Endothelial cell of umbilical vein (primary cell): Measurements from ENCODE around the gene RSPH3. TPM values are rescaled to one million over a fixed set of nuclear protein-coding genes. Genes with fewer than 3 reads are reported as not detected.

Experiments
- BruUV-seq: library from RNA; stranded (reverse); fragments of 400-500 nt; replicated peaks from 2 replicates; lab custom pipeline; 2021; lab: Mats Ljungman, UMichigan
- CTCF ChIA-PET: fragments of 300-600, 350-600 bp; sonication (Branson Sonifier 250); formaldehyde crosslinking; loops from one replicate; lab custom pipeline; 2021; ENCODE audit warnings: antibody characterized with exemption, inconsistent platforms; lab: Charles Lee
- POLR2A ChIA-PET: fragments of 300-600, 350-600 bp; sonication (Branson Sonifier 250); formaldehyde crosslinking; loops from one replicate; lab custom pipeline; 2021; ENCODE audit warnings: antibody characterized with exemption, inconsistent platforms; lab: Charles Lee
- DNase-seq: peaks from one replicate; pipeline ENCODE4 v3.0.0-alpha.2; 2011; ENCODE audit warnings: low read depth, low spot score
- FAIRE-seq: peaks from 2 replicates; lab custom pipeline; 2011; peaks lifted over from hg19 to GRCh38; lab: Jason Lieb, UNC
- H2AFZ ChIP-seq: 2 replicates; pipeline ENCODE4 v1.6.0; 2012; ENCODE audit warnings: low read depth, low read length, control low read depth, inconsistent platforms
- H3K27ac ChIP-seq: 2 replicates; pipeline ENCODE4 v1.5.1; 2011; ENCODE audit warnings: low read depth, mild to moderate bottlenecking, control low read depth, low read length, moderate library complexity; ENCODE audit not compliant: insufficient read depth
- H3K27me3 ChIP-seq, 2 experiments: 2 replicates each; pipeline versions ENCODE4 v1.6.0 to v1.6.1; 2011; ENCODE audit warnings: low read length in 2 of 2, mixed read lengths in 1 of 2; ENCODE audit not compliant: control insufficient read depth in 2 of 2, insufficient read depth in 2 of 2
- H3K36me3 ChIP-seq, 2 experiments: 2 replicates in 1 of 2; 3 replicates in 1 of 2; pipeline ENCODE4 v1.5.1; 2011; ENCODE audit warnings: low read length in 2 of 2, mild to moderate bottlenecking in 1 of 2, moderate library complexity in 1 of 2; ENCODE audit not compliant: control insufficient read depth in 2 of 2, insufficient read depth in 2 of 2; ENCODE audit errors: extremely low read depth in 1 of 2
- H3K4me1 ChIP-seq: 3 replicates; pipeline ENCODE4 v1.5.1; 2011; ENCODE audit warnings: mild to moderate bottlenecking, low read length; ENCODE audit not compliant: control insufficient read depth, insufficient read depth; ENCODE audit errors: extremely low read depth
- H3K4me2 ChIP-seq: 2 replicates; pipeline ENCODE4 v1.6.1; 2011; ENCODE audit warnings: low read length, control low read depth, mixed read lengths; ENCODE audit not compliant: insufficient read depth
- H3K4me3 ChIP-seq, 3 experiments: fragments of 200-600 bp in 1 of 3; sonication (generic), shearing (Covaris generic) in 1 of 3; replicated peaks in 1 of 3; 2 replicates each; pipeline ENCODE4 v1.5.1; 2011 to 2016; ENCODE audit warnings: control low read depth in 3 of 3, low read length in 3 of 3, mild to moderate bottlenecking in 2 of 3, inconsistent platforms in 1 of 3, low read depth in 1 of 3, moderate library complexity in 1 of 3; ENCODE audit not compliant: insufficient read depth in 1 of 3
- H3K79me2 ChIP-seq: 2 replicates; pipeline ENCODE4 v1.6.0; 2012; ENCODE audit warnings: low read length, inconsistent platforms; ENCODE audit not compliant: control insufficient read depth, insufficient read depth
- H3K9ac ChIP-seq: replicated peaks from 2 replicates; pipeline ENCODE3; 2011; ENCODE audit warnings: low read length, control low read depth; ENCODE audit not compliant: insufficient read depth; ENCODE audit errors: extremely low read depth
- H3K9me1 ChIP-seq: replicated peaks from 3 replicates; pipeline ENCODE4 v1.6.0; 2011; ENCODE audit warnings: mild to moderate bottlenecking, low read length; ENCODE audit not compliant: control insufficient read depth, insufficient read depth; ENCODE audit errors: extremely low read depth
- H3K9me3 ChIP-seq: replicated peaks from 2 replicates; pipeline ENCODE4 v1.5.1; 2012; ENCODE audit warnings: low read length, inconsistent platforms; ENCODE audit not compliant: control insufficient read depth, insufficient read depth
- H4K20me1 ChIP-seq: replicated peaks from 2 replicates; pipeline ENCODE3; 2011; ENCODE audit warnings: mild to moderate bottlenecking, low read length; ENCODE audit not compliant: control insufficient read depth, insufficient read depth; ENCODE audit errors: extremely low read depth
- EZH2 ChIP-seq: IDR thresholded peaks from 2 replicates; pipeline ENCODE4 v1.6.1; 2012; ENCODE audit warnings: borderline replicate concordance, low read depth, mild to moderate bottlenecking, moderate library complexity, low read length, inconsistent platforms; ENCODE audit not compliant: severe bottlenecking
- FOS ChIP-seq: IDR thresholded peaks from 2 replicates; pipeline ENCODE4 v1.6.1; 2011; ENCODE audit warnings: mild to moderate bottlenecking, low read length, moderate library complexity, borderline replicate concordance; ENCODE audit not compliant: insufficient read depth
- GATA2 ChIP-seq: IDR thresholded peaks from 2 replicates; pipeline ENCODE4 v1.7.0; 2011; ENCODE audit warnings: low read depth, mild to moderate bottlenecking, moderate library complexity, mixed read lengths, low read length; ENCODE audit not compliant: insufficient read length, insufficient read depth
- JUN ChIP-seq: IDR thresholded peaks from 2 replicates; pipeline ENCODE4 v1.6.1; 2011; ENCODE audit warnings: borderline replicate concordance, low read depth; ENCODE audit not compliant: insufficient read length, insufficient read depth
- MAX ChIP-seq: IDR thresholded peaks from 2 replicates; pipeline ENCODE4 v1.6.1; 2011; ENCODE audit not compliant: insufficient read depth, insufficient read length
- MYC ChIP-seq: IDR thresholded peaks from one replicate; pipeline ENCODE4 v1.6.1; 2011; ENCODE audit warnings: mild to moderate bottlenecking, low read depth, low read length
- POLR2A ChIP-seq: IDR thresholded peaks from 2 replicates; pipeline ENCODE4 v1.6.1; 2012; ENCODE audit warnings: low read depth, mild to moderate bottlenecking, control low read depth, low read length
- POLR2AphosphoS5 ChIP-seq: IDR thresholded peaks from 2 replicates; pipeline ENCODE4 v1.6.1; 2012; ENCODE audit warnings: low read depth, mild to moderate bottlenecking, control low read depth, low read length, moderate library complexity; ENCODE audit not compliant: insufficient read depth
- dilution Hi-C: fragments of 300-500 bp; cut with MboI; formaldehyde crosslinking; loops from one replicate; pipeline ENCODE4 v1.15.0; 2019; ENCODE audit warnings: low sequenced_read_pairs; ENCODE audit not compliant: extremely low pct_ligation_motif_present
- intact Hi-C: fragments of 100-400 bp; cut with micrococcal nuclease; formaldehyde crosslinking; loops from one replicate; pipeline ENCODE4 v1.10.0; 2022
- polyA plus RNA-seq, 4 experiments: library from polyadenylated mRNA; depleted of rRNA in 3 of 4; stranded (reverse) in 3 of 4; unstranded in 1 of 4; fragments of >200 nt; gene quantifications; 2 replicates each; pipeline versions ENCODE4 v1.2.1 to v1.2.3, GENCODE V29; 2011 to 2012; ENCODE audit warnings: missing spikeins in 1 of 4
- total RNA-seq: library from RNA; stranded (reverse); gene quantifications from 2 replicates; pipeline ENCODE4 v1.2.3, GENCODE V29; 2021
- TF ChIP-seq, protein P1 (sequence below), 2 donors: IDR thresholded peaks; 1 replicate in 1 of 2; 2 replicates in 1 of 2; pipeline ENCODE4 v1.5.1; 2011; ENCODE audit warnings: low read length in 2 of 2, mild to moderate bottlenecking in 2 of 2, moderate library complexity in 2 of 2, control low read depth in 1 of 2, inconsistent platforms in 1 of 2, low read depth in 1 of 2; ENCODE audit not compliant: insufficient read depth in 1 of 2; ENCODE audit errors: extremely low read depth in 1 of 2

The RSPH3 gene
- total and polyA plus RNA-seq, 2 donors (not counting 3 experiments of a cell fraction or from before 2014, with no cell fraction given): 0.66 to 3.3 TPM

- no peak for FAIRE-seq
- Histone ChIP-seq H3K27ac (no peak within 1 kb of the TSS), H3K4me2 (no peak within 1 kb of the TSS), H3K4me3 (no peak within 1 kb of the TSS), H3K9me1 (no peaks in the 10 kb centered on the region), H2AFZ (no peak within 1 kb of the TSS), H3K27me3 (peaks cover 3% of the 10 kb centered on the region in 2 experiments), H3K4me1 (no peaks in the 10 kb centered on the region), H3K9ac (no peak within 1 kb of the TSS), H3K9me3 (no peaks in the 10 kb centered on the region), H3K79me2 (no peaks in the 10 kb centered on the region), H4K20me1 (no peaks in the 10 kb centered on the region), H3K36me3 (no peaks in the 10 kb centered on the region)
- DNase-seq: no peak
- no peak for TF ChIP-seq EZH2
- TF ChIP-seq JUN: no peak
- TF ChIP-seq MYC: no peak
- TF ChIP-seq GATA2: no peak
- TF ChIP-seq POLR2A: no peak
- no peak for TF ChIP-seq POLR2AphosphoS5
- TF ChIP-seq FOS: no peak
- TF ChIP-seq, protein P1, sequence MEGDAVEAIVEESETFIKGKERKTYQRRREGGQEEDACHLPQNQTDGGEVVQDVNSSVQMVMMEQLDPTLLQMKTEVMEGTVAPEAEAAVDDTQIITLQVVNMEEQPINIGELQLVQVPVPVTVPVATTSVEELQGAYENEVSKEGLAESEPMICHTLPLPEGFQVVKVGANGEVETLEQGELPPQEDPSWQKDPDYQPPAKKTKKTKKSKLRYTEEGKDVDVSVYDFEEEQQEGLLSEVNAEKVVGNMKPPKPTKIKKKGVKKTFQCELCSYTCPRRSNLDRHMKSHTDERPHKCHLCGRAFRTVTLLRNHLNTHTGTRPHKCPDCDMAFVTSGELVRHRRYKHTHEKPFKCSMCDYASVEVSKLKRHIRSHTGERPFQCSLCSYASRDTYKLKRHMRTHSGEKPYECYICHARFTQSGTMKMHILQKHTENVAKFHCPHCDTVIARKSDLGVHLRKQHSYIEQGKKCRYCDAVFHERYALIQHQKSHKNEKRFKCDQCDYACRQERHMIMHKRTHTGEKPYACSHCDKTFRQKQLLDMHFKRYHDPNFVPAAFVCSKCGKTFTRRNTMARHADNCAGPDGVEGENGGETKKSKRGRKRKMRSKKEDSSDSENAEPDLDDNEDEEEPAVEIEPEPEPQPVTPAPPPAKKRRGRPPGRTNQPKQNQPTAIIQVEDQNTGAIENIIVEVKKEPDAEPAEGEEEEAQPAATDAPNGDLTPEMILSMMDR (IDR thresholded peaks at IDR 0.05; ENCODE audit: extremely low read depth in 1 of 2, insufficient read depth in 1 of 2, low read depth in 1 of 2, low read length in 2 of 2): no peak
- no peak for TF ChIP-seq MAX
- POLR2A ChIA-PET: no interaction called here
- no TSS peak for BruUV-seq
- CTCF ChIA-PET: interaction anchor here (1.4 kb wide), 1 partner anchor 89 kb away, joined by 15 read pairs; no protein-coding TSS in a partner anchor
- dilution Hi-C loops: no loop called here
- intact Hi-C loops: no loop called here
These were observed 45.1 kb upstream of the RSPH3 start, which contains the start of gene TAGAP for GRCh38 chr6:159044899-159045727. TAGAP (minus strand) TSS chr6:159044991; CDS start chr6:159044146, 845 bp downstream.
